Epithelial cell of alveolus of lung (primary cell): ENCODE results near the gene RASAL1. TPM values are rescaled to one million over a fixed set of nuclear protein-coding genes. Genes with fewer than 3 reads are reported as not detected.

Experiments
- total RNA-seq: library from RNA; depleted of rRNA; stranded (reverse); fragments of >200 nt; gene quantifications from 2 replicates; pipeline ENCODE4 v1.2.1, GENCODE V29; 2015

The RASAL1 gene
- total RNA-seq, result not detected in 2 replicates

GRCh38 chr12:113135178-113136127 lies at the start of gene RASAL1:
Gene RASAL1, minus strand, starts transcription at chr12:113135761. Its CDS starts 299 bp downstream, at chr12:113135462.

GRCh38 chr12:113149361-113150150 lies 14.0 kb upstream of the RASAL1 start, which contains the start of gene CFAP73:
Gene CFAP73, plus strand, starts transcription at chr12:113149724. Its CDS starts 134 bp downstream, at chr12:113149858.

GRCh38 chr12:113056631-113057488 lies 78.7 kb downstream of the RASAL1 start, which contains the start of gene DTX1:
Gene DTX1, plus strand, starts transcription at chr12:113056730. Its CDS starts 1,463 bp downstream, at chr12:113058193.

Other genes starting within 250 kb of the RASAL1 start
- gene OAS1, start 228.8 kb downstream of the RASAL1 start, total RNA-seq, result 6.5 TPM in 1 of 2 replicates, not detected in the other
- gene OAS3, start 197.3 kb downstream of the RASAL1 start, total RNA-seq, result 1.4 and 16.4 TPM in 2 replicates
- 2.2 TPM in 1 of 2 replicates, not detected in the other for gene OAS2, start 157.2 kb downstream of the RASAL1 start, total RNA-seq
- 0.39 TPM in 1 of 2 replicates, not detected in the other for gene DTX1, start 79.0 kb downstream of the RASAL1 start, total RNA-seq
- not detected in 2 replicates for gene CFAP73, start 14.0 kb upstream of the RASAL1 start, total RNA-seq
- gene DDX54, start 49.7 kb upstream of the RASAL1 start, total RNA-seq, result 42.3 and 56.8 TPM in 2 replicates
- gene RITA1, start 50.0 kb upstream of the RASAL1 start, total RNA-seq, result 18.2 and 27.3 TPM in 2 replicates
- 30.3 and 34.6 TPM in 2 replicates for gene TPCN1, start 85.7 kb upstream of the RASAL1 start, total RNA-seq
- gene SLC8B1, start 199.3 kb upstream of the RASAL1 start, total RNA-seq, result 14.7 and 17.1 TPM in 2 replicates
- gene PLBD2, start 222.8 kb upstream of the RASAL1 start, total RNA-seq, result 39.2 and 68.9 TPM in 2 replicates